Activated CD8-positive, alpha-beta memory T cell treated with anti-CD3 and anti-CD28 coated beads for 48 hours (primary cell): ENCODE measurements around the gene RPL38.

Experiments used
- DNase-seq, 3 experiments: peaks; one replicate each; pipeline ENCODE4 v3.0.0-alpha.2; 2020; ENCODE audit warnings: low read depth in 2 of 3, low spot score in 2 of 3

RPL38 gene

DNA sequence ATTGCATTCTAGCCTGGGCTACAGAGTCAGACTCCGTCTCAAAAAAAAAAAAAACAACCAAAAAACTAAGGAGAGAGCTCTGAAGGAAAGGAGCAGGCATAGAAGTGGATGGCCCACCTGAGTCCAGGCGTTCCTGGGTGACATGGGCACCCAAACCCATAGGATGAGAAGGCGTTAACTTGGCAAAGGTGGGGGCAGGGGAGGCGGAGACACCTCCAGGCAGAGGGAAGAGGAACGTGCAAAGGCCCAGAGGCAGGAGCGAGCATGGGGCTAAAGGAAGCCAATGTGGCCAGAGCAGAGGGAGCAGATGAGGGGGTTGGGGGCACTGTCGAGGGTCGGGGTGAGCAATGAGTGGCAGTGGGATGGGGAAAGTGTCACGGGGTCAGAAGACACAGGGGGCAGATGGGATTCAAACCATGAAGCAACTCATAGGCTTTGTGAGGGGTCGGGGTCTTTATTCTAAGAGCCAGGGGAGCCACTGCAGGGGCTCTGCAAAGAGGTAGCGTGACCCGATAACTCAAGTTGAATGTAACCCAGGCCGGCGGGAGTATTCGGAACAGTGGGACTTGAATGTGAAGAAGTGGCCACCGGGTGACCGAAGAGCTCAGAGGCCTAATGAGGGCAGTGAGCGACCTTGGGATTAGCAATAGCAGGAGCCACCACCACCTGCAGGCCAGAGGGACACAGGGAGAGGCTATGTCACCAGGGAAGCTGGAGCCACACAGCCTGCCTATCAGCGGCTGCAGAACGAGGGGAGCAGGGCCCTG, 21.7 kb downstream of the RPL38 start:
- DNase-seq, result no peak

DNA sequence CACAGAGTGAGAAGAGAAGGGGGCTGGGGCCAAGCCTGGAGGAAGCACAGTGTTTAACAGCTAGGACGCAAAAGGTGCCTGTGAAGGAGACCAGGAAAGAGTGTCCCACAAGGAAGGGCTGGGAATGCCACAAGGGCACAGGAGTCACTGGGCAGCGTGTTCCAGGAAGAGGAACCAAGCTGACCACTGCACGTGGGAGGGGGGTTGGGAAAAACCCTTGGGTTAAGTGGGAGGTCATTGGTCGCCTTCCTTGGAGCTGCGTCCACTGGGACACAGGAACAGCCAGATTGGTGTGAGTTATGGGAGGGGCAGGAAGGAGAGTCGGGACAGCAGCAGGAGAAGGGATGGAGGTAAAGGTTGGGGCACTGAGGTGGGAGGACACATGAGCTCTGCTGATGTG, 22.8 kb downstream of the RPL38 start:
- no peak for DNase-seq

DNA sequence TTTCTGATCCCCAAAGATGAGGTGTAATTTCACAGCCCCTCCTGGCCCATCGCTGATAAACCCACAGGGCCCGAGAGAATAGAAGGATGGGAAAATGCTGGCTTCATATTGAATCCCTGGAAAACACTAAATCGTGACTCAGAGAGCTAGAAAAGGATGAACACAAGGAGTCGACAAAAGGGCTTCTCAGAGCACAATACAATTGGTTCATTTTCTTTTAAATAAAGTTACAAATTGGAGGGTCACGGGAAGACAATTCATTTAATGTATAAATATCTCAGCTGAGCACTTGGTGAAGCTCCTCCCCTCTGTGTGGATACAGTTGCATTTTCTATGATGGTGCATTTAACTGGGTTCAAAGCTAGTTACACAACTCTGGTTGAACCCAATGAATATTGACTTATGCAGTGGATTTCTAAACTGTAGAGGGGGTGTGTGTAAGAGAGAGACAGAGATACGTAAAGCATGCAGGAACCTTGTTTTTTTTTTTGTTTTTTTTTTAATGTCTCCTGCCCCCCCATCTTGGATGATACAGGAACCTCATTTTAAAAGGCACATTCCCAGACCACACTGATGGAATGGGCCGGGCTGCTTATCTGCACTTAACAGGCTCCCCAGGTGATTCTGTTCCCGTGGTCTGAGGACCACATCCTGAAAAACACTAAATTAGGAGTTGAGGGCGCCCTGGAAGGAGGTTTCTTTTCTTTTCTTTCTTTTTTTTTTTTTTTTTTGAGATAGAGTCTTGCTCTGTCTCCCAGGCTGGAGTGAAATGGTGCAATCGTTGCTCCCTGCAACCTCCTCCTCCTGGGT, 24.0 kb downstream of the RPL38 start:
- DNase-seq, result no peak

DNA sequence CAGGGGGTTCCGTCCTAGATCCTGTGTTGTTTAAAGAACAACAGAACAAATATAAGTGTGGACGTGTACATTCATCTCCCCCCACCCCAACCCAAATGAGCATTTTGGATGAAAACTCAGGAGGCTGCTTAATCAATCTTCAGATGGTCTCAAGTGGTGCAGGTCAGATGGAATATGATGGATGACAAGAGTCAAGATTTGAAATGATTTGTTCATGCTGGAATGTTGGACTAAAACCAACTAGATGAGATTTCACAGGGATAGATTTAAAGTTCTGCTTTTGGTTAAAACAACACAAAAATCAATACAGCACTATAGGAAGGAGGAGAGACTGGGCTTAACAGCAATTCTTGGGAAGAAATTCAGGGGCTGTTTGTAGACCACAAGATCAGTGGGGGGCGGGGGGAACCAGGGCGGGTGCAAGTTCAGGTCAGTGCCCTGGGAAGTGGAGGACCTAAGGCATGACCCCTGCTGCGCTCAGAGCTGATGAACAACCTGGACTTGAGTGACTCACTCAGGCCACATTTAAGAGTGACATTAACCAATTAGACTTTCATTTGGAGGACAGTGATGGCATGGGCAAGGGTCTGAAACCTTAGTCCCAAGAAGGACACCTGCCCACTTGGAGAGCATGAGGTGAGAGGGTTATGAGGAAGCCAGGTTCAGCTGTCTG, 25.0 kb downstream of the RPL38 start:
- no peak for DNase-seq

DNA sequence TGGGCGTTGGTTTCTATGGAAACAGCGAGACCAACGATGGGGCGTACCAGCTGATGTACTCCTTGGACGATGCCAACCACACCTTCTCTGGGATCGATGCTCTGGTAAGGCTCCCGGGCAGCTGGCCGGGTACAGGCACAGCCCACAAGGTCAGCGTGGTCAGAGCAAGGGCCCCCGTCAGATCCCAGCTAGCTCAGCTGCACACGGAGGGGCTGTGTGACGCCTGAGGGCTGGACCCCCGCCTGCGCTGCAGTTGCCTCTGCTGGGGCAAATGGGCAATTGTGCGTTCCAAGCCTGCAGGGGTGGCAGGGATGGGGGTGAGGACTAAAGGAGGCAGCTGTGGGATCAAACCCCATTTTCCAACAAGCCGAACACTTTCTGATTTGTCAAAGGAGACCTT, 27.4 kb downstream of the RPL38 start:
- no peak for DNase-seq

- DNase-seq, result no peak
These were observed 28.7 kb downstream of the RPL38 start for GRCh38 chr17:74231928-74232907.

DNA sequence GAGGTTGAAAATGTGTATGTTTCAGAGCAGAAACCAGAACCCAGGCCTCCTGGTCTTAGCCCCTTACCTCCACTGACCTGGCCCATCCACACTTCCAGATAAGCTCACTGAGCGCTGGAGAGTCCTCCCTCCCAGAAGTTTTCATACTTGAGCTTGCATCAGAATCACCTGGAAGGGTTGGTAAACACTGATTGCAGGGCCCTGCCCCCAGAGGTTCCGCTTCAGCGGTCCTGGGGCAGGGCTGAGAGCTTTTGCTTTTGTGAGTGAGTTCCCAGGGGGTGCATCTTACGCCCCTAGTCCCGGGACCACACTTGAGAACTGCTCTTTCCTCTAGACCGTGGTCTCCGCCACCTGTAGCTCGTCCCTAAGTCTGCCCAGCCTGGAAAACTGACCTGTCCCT, 30.5 kb downstream of the RPL38 start:
- DNase-seq, result no peak

- DNase-seq, result no peak
These were observed 31.0 kb downstream of the RPL38 start for GRCh38 chr17:74234486-74234885.

GRCh38 chr17:74235040-74235581, 31.6 kb downstream of the RPL38 start:
- DNase-seq, result no peak

DNA sequence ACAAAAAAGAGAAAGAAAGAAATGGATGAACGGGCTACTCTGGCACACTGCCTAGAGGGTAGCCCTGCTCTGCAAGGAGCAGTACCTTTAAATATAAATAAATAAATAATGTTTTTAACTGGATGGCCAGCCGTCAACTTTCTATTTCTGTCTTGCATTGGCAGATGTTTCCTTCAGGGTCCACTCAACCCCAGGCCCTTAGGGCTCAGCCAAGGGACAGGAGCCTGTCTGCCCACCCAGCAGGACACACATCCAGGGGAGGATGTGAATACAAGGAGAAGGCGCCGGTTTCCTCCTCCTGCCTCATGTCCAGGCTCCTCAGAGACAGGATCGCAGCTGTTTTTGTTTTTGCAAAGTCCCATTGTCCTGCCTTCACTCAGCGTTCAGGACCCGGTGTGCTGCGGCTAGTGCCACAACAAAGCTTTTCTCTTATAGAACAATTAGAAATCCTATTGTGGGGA, 32.5 kb downstream of the RPL38 start:
- no peak for DNase-seq

DNA sequence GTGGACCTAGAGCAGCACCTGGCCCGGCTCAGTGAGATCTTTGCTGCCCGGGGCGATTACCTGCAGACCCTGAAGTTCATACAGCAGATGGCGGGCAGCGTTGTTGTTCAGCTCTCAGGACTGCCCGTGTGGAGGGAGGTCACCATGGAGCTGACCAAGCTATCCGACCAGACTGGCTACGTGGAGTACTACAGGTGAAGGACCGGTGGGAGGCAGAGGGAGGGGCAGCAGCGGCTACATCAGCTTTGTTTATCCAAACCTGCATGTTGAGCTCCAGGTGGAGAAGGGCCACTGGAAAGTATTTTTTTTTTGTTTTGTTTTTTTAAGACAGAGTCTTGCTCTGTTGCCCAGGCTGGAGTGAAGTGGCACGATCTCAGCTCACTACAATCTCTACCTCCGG, 33.8 kb downstream of the RPL38 start:
- DNase-seq, result no peak

GRCh38 chr17:74239172-74239571, 35.7 kb downstream of the RPL38 start:
- DNase-seq, result no peak

GRCh38 chr17:74240618-74241205, 37.2 kb downstream of the RPL38 start:
- no peak for DNase-seq

DNA sequence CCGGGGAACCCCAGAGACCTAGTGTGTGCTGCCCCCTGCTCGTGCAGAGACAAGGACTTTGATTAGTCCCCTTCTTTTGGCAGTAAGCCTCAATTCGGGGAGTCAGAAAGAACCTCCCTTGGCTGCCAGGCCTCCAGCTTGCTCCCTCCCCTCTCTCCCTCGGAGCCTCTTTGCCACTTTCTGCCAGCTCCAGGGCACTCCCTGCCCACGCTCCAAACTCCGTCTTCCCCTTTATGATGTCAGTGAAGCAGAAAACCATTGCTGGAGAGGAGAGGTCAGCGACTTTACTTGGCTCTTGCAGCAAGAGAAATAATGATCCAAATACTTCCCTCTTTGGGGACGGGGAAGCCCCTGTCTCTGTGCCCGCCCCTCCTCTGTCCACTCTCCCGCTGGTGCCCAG, 38.0 kb downstream of the RPL38 start:
- DNase-seq, result no peak

GRCh38 chr17:74241847-74242246, 38.4 kb downstream of the RPL38 start:
- no peak for DNase-seq

- DNase-seq, result no peak
These were observed 39.7 kb downstream of the RPL38 start for GRCh38 chr17:74243013-74243755.

DNA sequence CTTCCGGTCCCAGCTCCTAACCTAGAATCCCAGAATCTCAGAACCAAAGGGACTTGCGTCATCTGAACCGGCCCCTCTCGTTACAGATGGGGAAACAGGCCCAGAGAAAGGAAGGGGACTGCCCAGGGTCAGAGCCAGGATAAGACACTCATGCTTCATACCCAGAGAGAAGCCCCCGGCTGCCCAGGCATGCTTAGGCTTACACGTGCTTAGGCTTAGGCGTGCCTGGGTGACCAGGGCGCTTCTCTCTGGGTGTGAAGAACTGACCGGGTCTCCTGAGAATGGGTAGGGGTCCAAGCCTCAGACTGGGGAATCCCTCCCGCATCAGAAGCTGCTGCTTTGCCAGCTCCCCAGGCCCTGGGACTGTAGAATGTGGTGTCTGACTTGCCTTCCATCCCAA, 40.6 kb downstream of the RPL38 start:
- no peak for DNase-seq

- DNase-seq, result no peak
These were observed 41.1 kb downstream of the RPL38 start for GRCh38 chr17:74244548-74244947.

DNA sequence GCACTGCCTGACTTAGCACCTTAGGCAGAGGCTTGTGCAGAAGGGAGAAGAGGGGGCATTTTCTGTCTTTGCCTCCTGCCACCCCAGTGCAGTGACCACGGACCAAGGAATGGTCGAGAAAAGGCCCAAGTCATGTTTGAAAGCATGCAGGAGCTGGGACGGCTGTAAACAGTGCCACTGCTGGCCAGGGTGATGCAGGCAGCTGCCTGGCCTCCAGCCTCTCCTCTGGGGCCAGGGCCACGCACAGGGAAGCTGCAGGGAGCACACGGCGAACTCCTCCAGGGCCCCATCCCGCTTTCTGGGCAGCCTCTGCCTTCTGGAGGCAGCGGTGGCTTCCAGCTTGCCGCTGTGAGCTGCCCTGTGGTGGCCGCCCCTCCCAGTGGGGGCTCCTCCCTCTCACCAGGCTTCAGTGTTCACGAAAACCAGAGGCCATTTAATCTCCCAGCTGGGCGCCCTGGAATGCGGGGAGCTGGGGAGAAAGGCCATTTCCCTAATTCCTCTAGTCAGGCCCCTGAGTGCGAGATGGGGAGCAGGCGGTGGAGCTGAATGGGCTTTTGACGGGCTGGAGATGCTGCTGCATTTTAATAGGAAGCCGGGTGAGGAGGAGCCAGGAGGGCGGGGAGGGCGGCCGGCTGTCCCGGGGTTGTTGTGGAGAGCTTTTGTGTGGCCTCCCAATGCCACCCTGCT, 41.8 kb downstream of the RPL38 start:
- no peak for DNase-seq
